Left ventricle myocardium inferior (tissue), 1 donor: ENCODE data around the gene KATNIP. TPM values are rescaled to one million over a fixed set of nuclear protein-coding genes. Genes with fewer than 3 reads are reported as not detected.

ENCODE experiments used
- DNase-seq: peaks from one replicate; pipeline ENCODE4 v3.0.0-alpha.2; 2020
- H3K27ac ChIP-seq: fragments of 200-600 bp; replicated peaks from 2 replicates; pipeline ENCODE4 v1.8.0; 2021
- H3K27me3 ChIP-seq: fragments of 200-600 bp; 2 replicates; pipeline ENCODE4 v1.8.0; 2021; ENCODE audit warnings: low read depth
- H3K36me3 ChIP-seq: fragments of 200-600 bp; 2 replicates; pipeline ENCODE4 v1.8.0; 2021
- H3K4me1 ChIP-seq: fragments of 200-600 bp; 2 replicates; pipeline ENCODE4 v1.8.0; 2021
- H3K4me3 ChIP-seq: fragments of 200-600 bp; 2 replicates; pipeline ENCODE4 v1.8.0; 2021; ENCODE audit warnings: mild to moderate bottlenecking, moderate library complexity
- H3K9me3 ChIP-seq: fragments of 200-600 bp; replicated peaks from 2 replicates; pipeline ENCODE4 v1.8.0; 2021
- intact Hi-C: fragments of 100-400 bp; cut with micrococcal nuclease; formaldehyde crosslinking; loops from one replicate; pipeline ENCODE4 v1.11.0; 2022
- total RNA-seq: library from RNA; stranded (reverse); fragmentation: NEBNext Ultra II Directional; extraction: Animal tissue kit (Norgen Biotek cat#: 25700); gene quantifications from one replicate; pipeline ENCODE4 v1.2.1, GENCODE V29; 2021
- TF ChIP-seq, protein P1 (sequence below): fragments of 200-600 bp; IDR thresholded peaks from 2 replicates; pipeline ENCODE4 v1.8.0; 2021; ENCODE audit warnings: antibody characterized with exemption, mild to moderate bottlenecking, borderline replicate concordance
- donor health status: DM: no; HTN: yes; CAD: no; lungs with severe emphysema.

The KATNIP gene
- total RNA-seq, 1 donor from 2014 or later: 12.0 TPM

- Histone ChIP-seq H3K27me3 (no peaks in the 10 kb centered on the region), H3K4me1 (peaks cover 51% of the 10 kb centered on the region), H3K36me3 (peaks cover 32% of the 10 kb centered on the region), H3K9me3 (no peaks in the 10 kb centered on the region), H3K27ac (peak overlapping the region; percentile 90), H3K4me3 (peak overlapping the region; percentile 93)
- intact Hi-C loops: no loop called here
- no peak for DNase-seq
- TF ChIP-seq, protein P1, sequence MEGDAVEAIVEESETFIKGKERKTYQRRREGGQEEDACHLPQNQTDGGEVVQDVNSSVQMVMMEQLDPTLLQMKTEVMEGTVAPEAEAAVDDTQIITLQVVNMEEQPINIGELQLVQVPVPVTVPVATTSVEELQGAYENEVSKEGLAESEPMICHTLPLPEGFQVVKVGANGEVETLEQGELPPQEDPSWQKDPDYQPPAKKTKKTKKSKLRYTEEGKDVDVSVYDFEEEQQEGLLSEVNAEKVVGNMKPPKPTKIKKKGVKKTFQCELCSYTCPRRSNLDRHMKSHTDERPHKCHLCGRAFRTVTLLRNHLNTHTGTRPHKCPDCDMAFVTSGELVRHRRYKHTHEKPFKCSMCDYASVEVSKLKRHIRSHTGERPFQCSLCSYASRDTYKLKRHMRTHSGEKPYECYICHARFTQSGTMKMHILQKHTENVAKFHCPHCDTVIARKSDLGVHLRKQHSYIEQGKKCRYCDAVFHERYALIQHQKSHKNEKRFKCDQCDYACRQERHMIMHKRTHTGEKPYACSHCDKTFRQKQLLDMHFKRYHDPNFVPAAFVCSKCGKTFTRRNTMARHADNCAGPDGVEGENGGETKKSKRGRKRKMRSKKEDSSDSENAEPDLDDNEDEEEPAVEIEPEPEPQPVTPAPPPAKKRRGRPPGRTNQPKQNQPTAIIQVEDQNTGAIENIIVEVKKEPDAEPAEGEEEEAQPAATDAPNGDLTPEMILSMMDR: no peak
Observed at GRCh38 chr16:27547851-27548250, 2.1 kb upstream of the KATNIP start.

DNA sequence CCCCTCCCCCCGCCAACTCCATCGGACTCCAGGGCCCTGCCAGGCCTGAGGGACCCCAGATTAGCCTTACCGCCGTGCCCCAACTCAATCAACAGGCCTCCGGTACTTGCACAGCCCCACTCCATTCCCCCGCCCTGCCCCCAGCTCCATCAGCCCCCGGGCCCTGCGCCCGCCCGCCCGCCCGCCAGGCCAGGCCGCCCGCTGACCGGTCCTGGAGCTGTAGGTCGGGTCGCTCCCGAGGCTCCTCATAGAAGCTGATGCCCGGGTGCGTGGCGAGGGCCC is 539 bp upstream of the KATNIP start:
- H3K27ac ChIP-seq: peak overlapping the region; percentile 90
- H3K36me3 ChIP-seq: peaks cover 17% of the 10 kb centered on the region
- no peaks in the 10 kb centered on the region for H3K9me3 ChIP-seq
- no peak for DNase-seq
- TF ChIP-seq, protein P1: no peak
- H3K4me3 ChIP-seq: peak overlapping the region; percentile 93
- intact Hi-C loops: no loop called here
- peaks cover 51% of the 10 kb centered on the region for H3K4me1 ChIP-seq
- no peaks in the 10 kb centered on the region for H3K27me3 ChIP-seq

DNA sequence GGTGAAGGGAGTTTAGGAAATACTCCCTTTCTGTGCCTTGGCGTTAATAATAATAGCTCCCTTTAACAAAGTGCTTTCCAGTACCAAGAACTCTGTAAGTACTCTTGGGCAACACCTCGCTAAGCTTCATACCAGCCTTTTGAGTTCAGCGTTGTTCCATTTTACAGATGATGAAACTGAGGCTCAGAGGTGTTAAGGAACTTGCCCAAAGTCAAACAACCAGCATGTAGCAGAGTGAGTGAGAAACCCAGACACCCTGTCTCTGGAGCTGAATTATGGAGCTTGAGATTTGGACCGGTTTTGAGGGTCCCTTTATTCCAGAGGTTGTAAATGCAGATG is 607 bp downstream of the KATNIP start:
- H3K9me3 ChIP-seq: no peaks in the 10 kb centered on the region
- H3K4me1 ChIP-seq: peaks cover 51% of the 10 kb centered on the region
- intact Hi-C loops: no loop called here
- H3K36me3 ChIP-seq: peaks cover 5% of the 10 kb centered on the region
- DNase-seq: no peak
- peak overlapping the region; percentile 90 for H3K27ac ChIP-seq
- H3K4me3 ChIP-seq: peak overlapping the region; percentile 93
- no peaks in the 10 kb centered on the region for H3K27me3 ChIP-seq
- TF ChIP-seq, protein P1: no peak

GRCh38 chr16:27551036-27551435 is 1.1 kb downstream of the KATNIP start:
- no peak for DNase-seq
- no peaks in the 10 kb centered on the region for H3K9me3 ChIP-seq
- peaks cover 51% of the 10 kb centered on the region for H3K4me1 ChIP-seq
- H3K27me3 ChIP-seq: no peaks in the 10 kb centered on the region
- H3K4me3 ChIP-seq: peak overlapping the region; percentile 93
- peaks cover under 1% of the 10 kb centered on the region for H3K36me3 ChIP-seq
- peak overlapping the region; percentile 90 for H3K27ac ChIP-seq
- TF ChIP-seq, protein P1: no peak
- intact Hi-C loops: no loop called here

DNA sequence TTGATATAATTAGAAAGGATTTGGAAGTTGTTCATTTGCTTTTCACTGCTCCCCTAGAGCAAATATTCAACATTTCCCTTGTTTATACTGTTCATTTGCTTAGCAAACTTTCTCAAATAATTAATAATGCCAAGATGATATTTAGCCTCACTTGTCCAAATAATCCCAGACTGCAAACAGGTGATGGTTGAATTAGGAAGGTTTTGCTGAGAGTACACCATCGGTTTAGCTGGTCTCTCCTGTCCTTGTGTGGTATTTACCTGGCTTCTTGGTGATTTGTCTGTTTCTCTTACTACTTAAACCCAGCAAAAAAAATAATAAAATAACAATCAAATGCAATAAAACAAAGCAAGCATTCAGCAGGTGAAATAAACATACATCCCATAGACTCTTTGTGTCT is 6.5 kb downstream of the KATNIP start:
- Histone ChIP-seq H3K4me3 (no peak overlapping the region), H3K9me3 (no peaks in the 10 kb centered on the region), H3K36me3 (no peaks in the 10 kb centered on the region), H3K27ac (no peak overlapping the region), H3K27me3 (no peaks in the 10 kb centered on the region), H3K4me1 (peaks cover 17% of the 10 kb centered on the region)
- no peak for DNase-seq
- intact Hi-C loops: no loop called here
- TF ChIP-seq, protein P1: no peak

DNA sequence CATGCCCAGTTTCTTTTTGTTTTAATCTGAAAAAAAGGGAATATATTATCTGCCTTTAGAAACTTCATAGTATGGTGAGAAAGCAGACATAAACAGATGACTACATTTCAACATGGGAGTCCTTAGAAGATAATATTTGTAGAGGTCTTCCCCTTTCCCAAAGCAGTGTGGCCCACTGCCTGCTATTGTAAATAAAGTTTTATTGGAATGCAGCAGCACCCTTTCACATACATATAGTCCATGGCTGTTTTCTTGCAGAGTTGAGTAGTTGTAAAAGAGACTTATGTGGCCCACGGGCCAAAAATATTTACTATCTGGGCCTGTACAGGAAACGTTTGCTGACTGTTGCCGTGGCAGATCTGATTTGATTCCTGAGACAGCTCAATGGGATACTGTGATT is 8.5 kb downstream of the KATNIP start:
- no peaks in the 10 kb centered on the region for H3K27me3 ChIP-seq
- intact Hi-C loops: no loop called here
- DNase-seq: no peak
- H3K9me3 ChIP-seq: no peaks in the 10 kb centered on the region
- H3K4me1 ChIP-seq: peaks cover 25% of the 10 kb centered on the region
- TF ChIP-seq, protein P1: no peak
- no peak overlapping the region for H3K4me3 ChIP-seq
- no peak overlapping the region for H3K27ac ChIP-seq
- H3K36me3 ChIP-seq: no peaks in the 10 kb centered on the region
